ENCODE measurements around the gene PLCB1.

PLCB1 gene

GRCh38 chr20:8720089-8720488 is 588.0 kb downstream of the PLCB1 start:
- DNase-seq (ENCODE audit: low spot score): no peak

- DNase-seq (ENCODE audit: low spot score): peak; percentile 29
Observed at GRCh38 chr20:8721098-8721497, 589.0 kb downstream of the PLCB1 start.

- peak; percentile 60 for DNase-seq (ENCODE audit: low spot score)
Observed at GRCh38 chr20:8722277-8722928, 590.3 kb downstream of the PLCB1 start.

GRCh38 chr20:8723296-8723695 is 591.2 kb downstream of the PLCB1 start:
- DNase-seq (ENCODE audit: low spot score): no peak

- DNase-seq (ENCODE audit: low spot score): no peak
Observed at GRCh38 chr20:8724884-8725283, 592.8 kb downstream of the PLCB1 start.

- DNase-seq (ENCODE audit: low spot score): no peak
Observed at GRCh38 chr20:8726460-8726859, 594.4 kb downstream of the PLCB1 start.

GRCh38 chr20:8735014-8735413 is 602.9 kb downstream of the PLCB1 start:
- no peak for DNase-seq (ENCODE audit: low spot score)

GRCh38 chr20:8735674-8736073 is 603.6 kb downstream of the PLCB1 start:
- no peak for DNase-seq (ENCODE audit: low spot score)

- no peak for DNase-seq (ENCODE audit: low spot score)
Observed at GRCh38 chr20:8740265-8740664, 608.2 kb downstream of the PLCB1 start.

- DNase-seq (ENCODE audit: low spot score): no peak
Observed at GRCh38 chr20:8744228-8744844, 612.3 kb downstream of the PLCB1 start.

- no peak for DNase-seq (ENCODE audit: low spot score)
Observed at GRCh38 chr20:8749101-8749500, 617.0 kb downstream of the PLCB1 start.

- DNase-seq (ENCODE audit: low spot score): no peak
Observed at GRCh38 chr20:8749986-8750385, 617.9 kb downstream of the PLCB1 start.

- DNase-seq (ENCODE audit: low spot score): no peak
Observed at GRCh38 chr20:8755340-8756118, 623.5 kb downstream of the PLCB1 start.

- no peak for DNase-seq (ENCODE audit: low spot score)
Observed at GRCh38 chr20:8756410-8756809, 624.3 kb downstream of the PLCB1 start.

- no peak for DNase-seq (ENCODE audit: low spot score)
Observed at GRCh38 chr20:8757146-8757545, 625.1 kb downstream of the PLCB1 start.

GRCh38 chr20:8764344-8764962 is 632.4 kb downstream of the PLCB1 start:
- DNase-seq (ENCODE audit: low spot score): no peak

- DNase-seq (ENCODE audit: low spot score): no peak
Observed at GRCh38 chr20:8766868-8767390, 634.9 kb downstream of the PLCB1 start.

- no peak for DNase-seq (ENCODE audit: low spot score)
Observed at GRCh38 chr20:8774412-8774811, 642.3 kb downstream of the PLCB1 start.

GRCh38 chr20:8777911-8778310 is 645.8 kb downstream of the PLCB1 start:
- DNase-seq (ENCODE audit: low spot score): peak; percentile 16

- no peak for DNase-seq (ENCODE audit: low spot score)
Observed at GRCh38 chr20:8778387-8778786, 646.3 kb downstream of the PLCB1 start.

- no peak for DNase-seq (ENCODE audit: low spot score)
Observed at GRCh38 chr20:8780915-8781314, 648.8 kb downstream of the PLCB1 start.

- no peak for DNase-seq (ENCODE audit: low spot score)
Observed at GRCh38 chr20:8782804-8783203, 650.7 kb downstream of the PLCB1 start.

- DNase-seq (ENCODE audit: low spot score): no peak
Observed at GRCh38 chr20:8783734-8784133, 651.7 kb downstream of the PLCB1 start.
